GM20431 (cell line): Measurements from ENCODE around the gene FBXL5.

Experiments used
- in situ Hi-C: fragments of 300-500 bp; cut with MseI, MboI; formaldehyde crosslinking; loops from one replicate; pipeline ENCODE4 v1.15.0; 2020; ENCODE audit warnings: low sequenced_read_pairs; ENCODE audit not compliant: unreplicated experiment

FBXL5 gene

GRCh38 chr4:15677507-15677988 lies 22.4 kb upstream of the FBXL5 start:
- in situ Hi-C loops, result no loop called here

- in situ Hi-C loops, result no loop called here
Measured at GRCh38 chr4:15676899-15677298, 21.7 kb upstream of the FBXL5 start.

GRCh38 chr4:15676039-15676438 lies 20.9 kb upstream of the FBXL5 start:
- in situ Hi-C loops, result no loop called here

- in situ Hi-C loops, result no loop called here
Measured at GRCh38 chr4:15675356-15675755, 20.2 kb upstream of the FBXL5 start.

- in situ Hi-C loops, result no loop called here
Measured at GRCh38 chr4:15674926-15675325, 19.8 kb upstream of the FBXL5 start.

- in situ Hi-C loops, result no loop called here
Measured at GRCh38 chr4:15674046-15674445, 18.9 kb upstream of the FBXL5 start.

- in situ Hi-C loops, result no loop called here
Measured at GRCh38 chr4:15673337-15673736, 18.2 kb upstream of the FBXL5 start.

GRCh38 chr4:15672101-15672500 lies 16.9 kb upstream of the FBXL5 start:
- in situ Hi-C loops, result no loop called here

- in situ Hi-C loops, result no loop called here
Measured at GRCh38 chr4:15670576-15670975, 15.4 kb upstream of the FBXL5 start.

- in situ Hi-C loops, result no loop called here
Measured at GRCh38 chr4:15668566-15669435, 13.6 kb upstream of the FBXL5 start.

- in situ Hi-C loops, result no loop called here
Measured at GRCh38 chr4:15667006-15667405, 11.8 kb upstream of the FBXL5 start.

- in situ Hi-C loops, result no loop called here
Measured at GRCh38 chr4:15665753-15666365, 10.7 kb upstream of the FBXL5 start.

GRCh38 chr4:15659768-15660570 lies 4.8 kb upstream of the FBXL5 start:
- in situ Hi-C loops, result no loop called here

- in situ Hi-C loops, result no loop called here
Measured at GRCh38 chr4:15658781-15659180, 3.6 kb upstream of the FBXL5 start.

- in situ Hi-C loops, result no loop called here
Measured at GRCh38 chr4:15658136-15658770, 3.1 kb upstream of the FBXL5 start.

GRCh38 chr4:15657366-15657765 lies 2.2 kb upstream of the FBXL5 start:
- in situ Hi-C loops, result no loop called here

GRCh38 chr4:15656038-15656470 lies 897 bp upstream of the FBXL5 start:
- in situ Hi-C loops, result no loop called here

- in situ Hi-C loops, result no loop called here
Measured at GRCh38 chr4:15654593-15655222, 449 bp downstream of the FBXL5 start.

GRCh38 chr4:15653864-15654592 lies 1.1 kb downstream of the FBXL5 start:
- in situ Hi-C loops, result no loop called here
